ENCODE results near the gene SUN2.

- TF ChIP-seq CTCF (IDR thresholded peaks at IDR 0.05) (no peak), POLR2A (IDR thresholded peaks at IDR 0.05) (no peak), EP300 (IDR thresholded peaks at IDR 0.05) (no peak)
Measured at GRCh38 chr22:38753948-38754750, 1.6 kb downstream of the SUN2 start.

All from upper lobe of left lung (tissue), 4 donors.